Sigmoid colon (tissue), 4 donors: ENCODE results near the gene CACNB1.

Experiments used
- EP300 ChIP-seq, 4 donors: sonication (generic); formaldehyde crosslinking; IDR thresholded peaks; one replicate each; pipeline ENCODE4 v1.6.1; 2017; ENCODE audit warnings: antibody characterized with exemption in 4 of 4
- POLR2A ChIP-seq, 2 donors: fragments of 450-650 bp; IDR thresholded peaks; one replicate each; pipeline ENCODE4 v1.6.1; 2016; ENCODE audit warnings: antibody characterized with exemption in 2 of 2, mild to moderate bottlenecking in 2 of 2, moderate library complexity in 2 of 2
- TF ChIP-seq, protein P1 (sequence below), 4 experiments: fragments of 450-650 bp in 3 of 4; fragments of 200-600 bp in 1 of 4; IDR thresholded peaks; one replicate each; pipeline ENCODE4 v1.5.1; 2016 to 2019; ENCODE audit warnings: antibody characterized with exemption in 4 of 4, mild to moderate bottlenecking in 3 of 4, moderate library complexity in 2 of 4

DNA sequence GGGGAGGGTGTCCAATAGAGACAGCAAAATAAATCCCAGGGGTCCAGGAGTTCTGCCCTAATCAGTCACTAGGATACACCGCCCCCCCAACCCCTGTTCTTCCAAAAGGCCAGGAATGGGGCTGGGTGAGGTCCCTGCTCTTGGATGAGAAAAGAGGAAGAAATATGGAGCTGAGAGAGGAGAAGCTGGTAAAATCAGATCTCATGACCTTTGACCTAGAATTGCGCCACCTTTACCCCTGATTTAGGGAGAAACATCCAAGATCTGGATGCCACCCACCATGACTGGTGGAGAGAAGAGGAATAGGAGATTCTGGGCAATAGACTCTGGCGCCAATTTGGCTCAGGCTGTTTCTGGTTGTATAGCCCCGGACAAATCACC lies 707 bp upstream of the CACNB1 start:
- TF ChIP-seq EP300 (IDR thresholded peaks at IDR 0.05) (no peak), POLR2A (IDR thresholded peaks at IDR 0.05) (no peak)
- TF ChIP-seq, protein P1, sequence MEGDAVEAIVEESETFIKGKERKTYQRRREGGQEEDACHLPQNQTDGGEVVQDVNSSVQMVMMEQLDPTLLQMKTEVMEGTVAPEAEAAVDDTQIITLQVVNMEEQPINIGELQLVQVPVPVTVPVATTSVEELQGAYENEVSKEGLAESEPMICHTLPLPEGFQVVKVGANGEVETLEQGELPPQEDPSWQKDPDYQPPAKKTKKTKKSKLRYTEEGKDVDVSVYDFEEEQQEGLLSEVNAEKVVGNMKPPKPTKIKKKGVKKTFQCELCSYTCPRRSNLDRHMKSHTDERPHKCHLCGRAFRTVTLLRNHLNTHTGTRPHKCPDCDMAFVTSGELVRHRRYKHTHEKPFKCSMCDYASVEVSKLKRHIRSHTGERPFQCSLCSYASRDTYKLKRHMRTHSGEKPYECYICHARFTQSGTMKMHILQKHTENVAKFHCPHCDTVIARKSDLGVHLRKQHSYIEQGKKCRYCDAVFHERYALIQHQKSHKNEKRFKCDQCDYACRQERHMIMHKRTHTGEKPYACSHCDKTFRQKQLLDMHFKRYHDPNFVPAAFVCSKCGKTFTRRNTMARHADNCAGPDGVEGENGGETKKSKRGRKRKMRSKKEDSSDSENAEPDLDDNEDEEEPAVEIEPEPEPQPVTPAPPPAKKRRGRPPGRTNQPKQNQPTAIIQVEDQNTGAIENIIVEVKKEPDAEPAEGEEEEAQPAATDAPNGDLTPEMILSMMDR (IDR thresholded peaks at IDR 0.05), result no peak
